GM23338 (cell line): ENCODE measurements around the gene PSMG2. TPM values are rescaled to one million over a fixed set of nuclear protein-coding genes. Genes with fewer than 3 reads are reported as not detected.
"Not testable (repeated sequence)": the region's sequence is repeated elsewhere in the genome, so short reads cannot be mapped to it uniquely, and the experiment has no call there.

Experiments
- ATAC-seq: fragments of 200-7000 bp; cut with Tn5 transposase; 3 replicates; pipeline ENCODE4 v1.9.1; 2020
- DNase-seq: peaks from one replicate; pipeline ENCODE4 v3.0.0-alpha.2; 2015; ENCODE audit warnings: low spot score
- H2AFZ ChIP-seq: fragments of 200-600 bp; sonication (generic); 2 replicates; pipeline ENCODE4 v1.8.0; 2016; ENCODE audit warnings: antibody characterized with exemption, mild to moderate bottlenecking, moderate library complexity
- H3F3A ChIP-seq: fragments of 200-600 bp; sonication (generic); replicated peaks from 2 replicates; pipeline ENCODE4 v1.8.0; 2017; ENCODE audit warnings: antibody characterized with exemption, mixed run types, low read depth
- H3K27ac ChIP-seq: fragments of 200-600 bp; sonication (generic); 2 replicates; pipeline ENCODE4 v1.6.1; 2016; ENCODE audit warnings: low read depth
- H3K27me3 ChIP-seq: fragments of 200-600 bp; sonication (generic); 2 replicates; pipeline ENCODE4 v1.8.0; 2016; ENCODE audit warnings: mild to moderate bottlenecking, mixed run types, moderate library complexity; ENCODE audit not compliant: insufficient read depth
- H3K36me3 ChIP-seq: fragments of 200-600 bp; sonication (generic); 2 replicates; pipeline ENCODE4 v1.8.0; 2016; ENCODE audit warnings: mild to moderate bottlenecking; ENCODE audit not compliant: insufficient read depth
- H3K4me1 ChIP-seq: fragments of 200-600 bp; sonication (generic); 2 replicates; pipeline ENCODE4 v1.8.0; 2016; ENCODE audit warnings: mild to moderate bottlenecking, moderate library complexity; ENCODE audit not compliant: insufficient read depth
- H3K4me2 ChIP-seq: fragments of 200-600 bp; sonication (generic); 2 replicates; pipeline ENCODE4 v1.7.1; 2017; ENCODE audit warnings: mixed run types
- H3K4me3 ChIP-seq: fragments of 200-600 bp; sonication (generic); 2 replicates; pipeline ENCODE4 v1.6.1; 2016; ENCODE audit warnings: mixed run types
- H3K79me2 ChIP-seq: fragments of 200-600 bp; sonication (generic); replicated peaks from 2 replicates; pipeline ENCODE4 v1.8.0; 2017; ENCODE audit warnings: mild to moderate bottlenecking; ENCODE audit not compliant: insufficient read depth
- H3K9me2 ChIP-seq: fragments of 200-600 bp; sonication (generic); 2 replicates; pipeline ENCODE4 v1.8.0; 2017; ENCODE audit not compliant: insufficient read depth
- H4K20me1 ChIP-seq: fragments of 200-600 bp; sonication (generic); replicated peaks from 2 replicates; pipeline ENCODE4 v1.8.0; 2017; ENCODE audit warnings: mild to moderate bottlenecking; ENCODE audit not compliant: insufficient read depth
- H3K27ac Mint-ChIP-seq: 2 replicates; pipeline ENCODE4 v1.8.0; 2020; ENCODE audit warnings: inconsistent platforms, mild to moderate bottlenecking, moderate library complexity, mixed read lengths
- H3K27me3 Mint-ChIP-seq: 3 replicates; pipeline ENCODE4 v1.8.0; 2022; ENCODE audit warnings: low read depth, mild to moderate bottlenecking, moderate library complexity, mixed read lengths, inconsistent platforms; ENCODE audit not compliant: insufficient read depth, poor library complexity
- H3K36me3 Mint-ChIP-seq: 3 replicates; pipeline ENCODE4 v1.8.0; 2021; ENCODE audit warnings: low read depth, mild to moderate bottlenecking, inconsistent platforms, moderate library complexity, mixed read lengths
- H3K4me1 Mint-ChIP-seq: 3 replicates; pipeline ENCODE4 v1.8.0; 2020; ENCODE audit warnings: mild to moderate bottlenecking, inconsistent platforms, mixed read lengths
- H3K4me3 Mint-ChIP-seq: 3 replicates; pipeline ENCODE4 v1.8.0; 2021; ENCODE audit warnings: moderate library complexity, mild to moderate bottlenecking, inconsistent platforms, mixed read lengths
- H3K9me3 Mint-ChIP-seq: 3 replicates; pipeline ENCODE4 v1.8.0; 2020; ENCODE audit warnings: moderate library complexity, mild to moderate bottlenecking, inconsistent platforms, mixed read lengths
- CREB1 ChIP-seq: fragments of 250-450 bp; sonication (Bioruptor Pico); IDR thresholded peaks from 2 replicates; pipeline ENCODE4 v1.5.0; 2020; ENCODE audit warnings: low read depth, mild to moderate bottlenecking, moderate library complexity
- EZH2 ChIP-seq: fragments of 200-600 bp; sonication (generic); IDR thresholded peaks from one replicate; pipeline ENCODE4 v1.8.0; 2017; ENCODE audit warnings: antibody characterized with exemption, mild to moderate bottlenecking, low read depth; ENCODE audit not compliant: unreplicated experiment
- EZH2phosphoT487 ChIP-seq: fragments of 200-600 bp; sonication (generic); IDR thresholded peaks from one replicate; pipeline ENCODE4 v1.8.1; 2018; ENCODE audit warnings: antibody characterized with exemption; ENCODE audit not compliant: unreplicated experiment
- JUNB ChIP-seq: IDR thresholded peaks from one replicate; pipeline ENCODE4 v1.6.1; 2016; ENCODE audit warnings: antibody characterized with exemption; ENCODE audit not compliant: unreplicated experiment
- NANOG ChIP-seq: IDR thresholded peaks from 2 replicates; pipeline ENCODE4 v1.6.1; 2016; ENCODE audit warnings: antibody characterized with exemption, borderline replicate concordance
- STAT1 ChIP-seq: IDR thresholded peaks from one replicate; pipeline ENCODE4 v1.6.1; 2016; ENCODE audit warnings: antibody characterized with exemption; ENCODE audit not compliant: unreplicated experiment
- ZNF114 ChIP-seq: fragments of 250-450 bp; sonication (Bioruptor Pico); IDR thresholded peaks from 2 replicates; pipeline ENCODE4 v1.5.0; 2020; ENCODE audit warnings: mild to moderate bottlenecking, moderate library complexity
- polyA plus RNA-seq: library from polyadenylated mRNA; unstranded; fragments of >200 nt; fragmentation: Nextera tagmentation; extraction: Ambion mirVana; gene quantifications from 2 replicates; pipeline ENCODE4 v1.2.1, GENCODE V29; 2016
- total RNA-seq: library from RNA; depleted of rRNA; stranded (reverse); fragments of >200 nt; shearing (Covaris generic); gene quantifications from 2 replicates; pipeline ENCODE4 v1.2.3, GENCODE V29; 2014
- TF ChIP-seq, protein P1 (sequence below), 2 experiments: fragments of 200-600 bp in 1 of 2; sonication (generic) in 1 of 2; conservative IDR thresholded peaks; 2 replicates each; pipeline versions ENCODE4 v1.5.1 to v1.6.1; 2016 to 2017; ENCODE audit warnings: antibody characterized with exemption in 2 of 2, low read depth in 2 of 2, mild to moderate bottlenecking in 2 of 2, moderate library complexity in 1 of 2

The PSMG2 gene
- total and polyA plus RNA-seq, 2 experiments from 2014 or later: 87.8 to 151 TPM

- no peaks in the 10 kb centered on the region for H3K36me3 ChIP-seq
- no peaks in the 10 kb centered on the region for H3K27me3 ChIP-seq
- H3K9me2 ChIP-seq: no peaks in the 10 kb centered on the region
- no peak overlapping the region for H3K4me3 ChIP-seq
- H3K27me3 Mint-ChIP-seq: peaks cover 3% of the 10 kb centered on the region
- H4K20me1 ChIP-seq: no peaks in the 10 kb centered on the region
- H3K36me3 Mint-ChIP-seq: no peaks in the 10 kb centered on the region
- no peak for TF ChIP-seq STAT1
- TF ChIP-seq, protein P1, sequence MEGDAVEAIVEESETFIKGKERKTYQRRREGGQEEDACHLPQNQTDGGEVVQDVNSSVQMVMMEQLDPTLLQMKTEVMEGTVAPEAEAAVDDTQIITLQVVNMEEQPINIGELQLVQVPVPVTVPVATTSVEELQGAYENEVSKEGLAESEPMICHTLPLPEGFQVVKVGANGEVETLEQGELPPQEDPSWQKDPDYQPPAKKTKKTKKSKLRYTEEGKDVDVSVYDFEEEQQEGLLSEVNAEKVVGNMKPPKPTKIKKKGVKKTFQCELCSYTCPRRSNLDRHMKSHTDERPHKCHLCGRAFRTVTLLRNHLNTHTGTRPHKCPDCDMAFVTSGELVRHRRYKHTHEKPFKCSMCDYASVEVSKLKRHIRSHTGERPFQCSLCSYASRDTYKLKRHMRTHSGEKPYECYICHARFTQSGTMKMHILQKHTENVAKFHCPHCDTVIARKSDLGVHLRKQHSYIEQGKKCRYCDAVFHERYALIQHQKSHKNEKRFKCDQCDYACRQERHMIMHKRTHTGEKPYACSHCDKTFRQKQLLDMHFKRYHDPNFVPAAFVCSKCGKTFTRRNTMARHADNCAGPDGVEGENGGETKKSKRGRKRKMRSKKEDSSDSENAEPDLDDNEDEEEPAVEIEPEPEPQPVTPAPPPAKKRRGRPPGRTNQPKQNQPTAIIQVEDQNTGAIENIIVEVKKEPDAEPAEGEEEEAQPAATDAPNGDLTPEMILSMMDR (conservative IDR thresholded peaks at IDR 0.05; ENCODE audit: low read depth in 2 of 2): no peak
- TF ChIP-seq NANOG: no peak
- TF ChIP-seq ZNF114 (CRISPR knock-in tag): no peak
- no peak for TF ChIP-seq EZH2phosphoT487
- no peak for TF ChIP-seq CREB1 (CRISPR knock-in tag)
- H3K4me2 ChIP-seq: no peak overlapping the region
- no peaks in the 10 kb centered on the region for H3K4me1 Mint-ChIP-seq
- no peaks in the 10 kb centered on the region for H3F3A ChIP-seq
- DNase-seq (no peak), ATAC-seq (no peak)
- no peak overlapping the region for H3K27ac ChIP-seq
- H2AFZ ChIP-seq: no peak overlapping the region
- H3K4me3 Mint-ChIP-seq: no peak overlapping the region
- no peaks in the 10 kb centered on the region for H3K4me1 ChIP-seq
- no peaks in the 10 kb centered on the region for H3K79me2 ChIP-seq
- H3K9me3 Mint-ChIP-seq: no peaks in the 10 kb centered on the region
- no peak overlapping the region for H3K27ac Mint-ChIP-seq
These were observed 49.0 kb downstream of the PSMG2 start for GRCh38 chr18:12751891-12752290.

DNA sequence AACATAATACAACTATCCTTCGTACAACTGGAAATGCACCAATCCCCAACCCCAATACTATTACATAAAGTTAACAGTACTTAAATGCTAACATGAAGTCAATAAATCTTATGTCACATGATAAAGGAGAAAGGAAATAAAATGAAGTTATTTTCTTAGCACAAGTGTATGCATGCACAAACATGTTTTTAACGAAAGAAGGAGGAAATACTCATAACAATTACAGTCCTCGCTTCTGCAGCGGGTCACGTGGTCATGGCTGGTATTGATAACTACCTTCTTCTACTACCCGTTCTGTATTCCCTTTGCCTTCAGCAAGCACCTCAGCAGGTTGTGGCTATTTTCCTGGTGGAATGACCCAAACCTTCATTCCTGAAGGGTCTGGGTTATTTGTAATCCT lies 51.7 kb downstream of the PSMG2 start:
- Histone ChIP-seq H3K9me2 (no peaks in the 10 kb centered on the region), H3K36me3 (no peaks in the 10 kb centered on the region), H3K4me1 (no peaks in the 10 kb centered on the region), H2AFZ (no peak overlapping the region), H4K20me1 (no peaks in the 10 kb centered on the region), H3K4me3 (no peak overlapping the region), H3K27me3 (no peaks in the 10 kb centered on the region), H3K79me2 (no peaks in the 10 kb centered on the region), H3K4me2 (no peak overlapping the region), H3K27ac (no peak overlapping the region), H3F3A (no peaks in the 10 kb centered on the region)
- H3K4me3 Mint-ChIP-seq: no peak overlapping the region
- no peaks in the 10 kb centered on the region for H3K9me3 Mint-ChIP-seq
- DNase-seq (no peak), ATAC-seq (no peak)
- H3K27ac Mint-ChIP-seq: no peak overlapping the region
- no peaks in the 10 kb centered on the region for H3K4me1 Mint-ChIP-seq
- peaks cover 3% of the 10 kb centered on the region for H3K27me3 Mint-ChIP-seq
- H3K36me3 Mint-ChIP-seq: no peaks in the 10 kb centered on the region
- TF ChIP-seq EZH2 (no peak), JUNB (no peak)

DNA sequence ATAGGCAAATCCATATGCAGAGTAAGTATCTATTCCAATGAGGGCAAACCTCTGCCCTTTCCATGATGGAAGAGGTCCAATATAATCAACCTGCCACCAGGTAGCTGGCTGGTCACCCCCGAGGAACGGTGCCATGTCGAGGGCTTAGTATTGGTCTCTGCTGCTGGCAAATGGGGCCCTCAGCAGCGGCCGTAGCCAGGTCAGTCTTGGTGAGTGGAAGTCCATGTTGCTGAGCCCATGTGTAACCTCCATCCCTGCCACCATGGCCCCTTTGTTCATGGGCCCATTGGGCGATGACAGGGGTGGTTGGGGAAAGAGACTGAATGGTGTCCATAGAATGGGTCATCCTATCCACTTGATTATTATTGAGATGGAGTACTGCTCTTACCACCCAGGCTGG lies 52.8 kb downstream of the PSMG2 start:
- not testable (repeated sequence) for H3F3A ChIP-seq, H3K79me2 ChIP-seq, H3K4me3 Mint-ChIP-seq, H3K4me1 Mint-ChIP-seq, H4K20me1 ChIP-seq, H3K4me2 ChIP-seq, ATAC-seq, H3K4me1 ChIP-seq, H3K27me3 Mint-ChIP-seq, H3K9me2 ChIP-seq, H3K9me3 Mint-ChIP-seq, H3K27me3 ChIP-seq, H3K36me3 ChIP-seq, H3K4me3 ChIP-seq, H3K36me3 Mint-ChIP-seq, H3K27ac Mint-ChIP-seq, DNase-seq, H2AFZ ChIP-seq, H3K27ac ChIP-seq

GRCh38 chr18:12756619-12757239 lies 53.9 kb downstream of the PSMG2 start:
- not testable (repeated sequence) for H3K4me1 ChIP-seq, H3K27ac ChIP-seq, DNase-seq

DNA sequence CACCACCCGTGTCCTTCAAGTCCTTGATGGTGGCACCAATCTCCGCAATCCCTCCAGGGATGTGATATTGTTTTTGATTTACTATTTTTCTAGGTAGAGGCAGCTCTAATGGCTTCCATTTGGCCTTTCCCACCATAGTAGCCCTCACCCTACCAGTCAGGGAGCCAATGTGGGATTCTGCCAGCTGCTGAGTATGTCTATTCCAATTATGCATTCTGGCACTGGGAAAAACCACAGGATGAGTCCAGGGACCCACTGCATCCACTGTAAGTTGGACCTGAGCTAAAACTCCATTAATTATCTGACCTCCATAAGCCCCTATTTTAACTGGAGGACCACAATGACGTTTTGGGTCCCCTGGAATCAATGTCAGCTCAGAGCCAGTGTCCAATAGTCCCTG lies 55.7 kb downstream of the PSMG2 start:
- H3K4me3 Mint-ChIP-seq, H2AFZ ChIP-seq, H3K27me3 ChIP-seq, H3K4me3 ChIP-seq, H3K9me3 Mint-ChIP-seq, H3K9me2 ChIP-seq, H3F3A ChIP-seq, H3K4me1 Mint-ChIP-seq, ATAC-seq, H4K20me1 ChIP-seq, H3K36me3 ChIP-seq, H3K4me2 ChIP-seq, H3K79me2 ChIP-seq, H3K36me3 Mint-ChIP-seq, H3K27ac Mint-ChIP-seq, H3K27me3 Mint-ChIP-seq, H3K27ac ChIP-seq, H3K4me1 ChIP-seq, DNase-seq: not testable (repeated sequence)

More at GRCh38 chr18:12756619-12757239, 53.9 kb downstream of the PSMG2 start:
- not testable (repeated sequence) for H2AFZ ChIP-seq, H3K4me2 ChIP-seq, H3K4me1 Mint-ChIP-seq, H3K27ac Mint-ChIP-seq, H3K27me3 ChIP-seq, ATAC-seq, H3K9me3 Mint-ChIP-seq, H3K4me3 ChIP-seq, H4K20me1 ChIP-seq, H3K4me3 Mint-ChIP-seq, H3K36me3 Mint-ChIP-seq, H3F3A ChIP-seq, H3K9me2 ChIP-seq, H3K79me2 ChIP-seq, H3K27me3 Mint-ChIP-seq, H3K36me3 ChIP-seq
